ENCODE data around the gene NR1I3. TPM values are rescaled to one million over a fixed set of nuclear protein-coding genes. Genes with fewer than 3 reads are reported as not detected.
"Not testable (repeated sequence)": the region's sequence is repeated elsewhere in the genome, so short reads cannot be mapped to it uniquely, and the experiment has no call there.

The NR1I3 gene
- total RNA-seq, result not detected
- long read RNA-seq, result 0 reads

- intact Hi-C loops (cut with DNase I), result no loop called here
- ATAC-seq (ENCODE audit: poor library complexity) (no peak), DNase-seq (no peak)
Measured at GRCh38 chr1:161238039-161238473, at the start of gene NR1I3. Gene NR1I3, minus strand, starts transcription at chr1:161238203. Its CDS starts 1,638 bp downstream, at chr1:161236565.

DNA sequence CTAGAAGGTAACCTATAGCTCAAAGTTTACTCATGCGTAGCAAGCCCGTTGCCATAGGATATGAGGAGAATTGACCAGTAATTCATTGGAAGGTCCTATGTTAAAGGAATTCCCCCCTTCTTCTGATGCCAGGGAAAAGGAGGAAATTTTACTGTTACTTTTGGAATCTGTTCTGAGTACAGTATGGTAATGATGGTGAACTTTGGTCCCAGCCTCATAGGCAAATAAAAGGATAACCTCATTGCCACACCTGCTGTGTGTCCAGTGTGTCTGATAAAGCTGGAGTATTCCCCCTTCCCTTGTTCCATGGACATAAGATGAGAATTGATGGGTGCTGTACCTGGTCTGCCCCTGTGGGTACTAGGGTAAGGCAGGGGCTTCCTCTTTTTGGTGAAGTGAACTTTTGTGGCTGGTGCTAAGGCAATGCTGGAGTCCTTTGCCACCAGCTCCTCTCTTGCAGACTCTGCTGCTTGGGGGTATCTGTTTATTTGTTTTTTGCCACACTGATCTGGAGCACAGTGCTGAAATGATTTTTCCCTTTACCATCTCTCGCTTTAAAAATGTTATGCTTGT, 49.6 kb upstream of the NR1I3 start:
- intact Hi-C loops (cut with DNase I), result no loop called here
- no peak for ATAC-seq (ENCODE audit: poor library complexity)
- DNase-seq, result no peak

DNA sequence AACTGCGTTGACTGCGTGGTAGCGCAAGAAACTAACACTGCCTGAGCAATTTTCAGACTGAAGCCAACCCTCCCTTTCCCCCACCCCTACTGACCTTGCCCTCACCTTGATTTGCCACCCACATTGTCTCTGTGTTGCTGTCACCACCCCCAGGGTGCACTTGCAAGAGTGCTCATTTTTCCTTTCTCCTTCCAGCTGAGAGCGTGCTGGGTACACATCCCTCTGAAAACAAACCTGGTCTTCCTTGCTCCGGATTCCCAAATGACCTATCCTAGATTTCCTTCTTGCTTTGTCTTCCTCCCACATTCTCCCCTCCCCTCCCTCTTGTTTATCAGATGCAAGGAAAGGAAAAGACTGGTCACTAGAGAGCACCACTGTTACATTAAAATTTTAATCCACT, 47.5 kb upstream of the NR1I3 start:
- intact Hi-C loops (cut with DNase I), result no loop called here
- ATAC-seq (ENCODE audit: poor library complexity) (no peak), DNase-seq (no peak)

GRCh38 chr1:161285113-161285512, 47.1 kb upstream of the NR1I3 start:
- no peak for DNase-seq
- intact Hi-C loops (cut with DNase I), result no loop called here
- ATAC-seq (ENCODE audit: poor library complexity), result no peak

DNA sequence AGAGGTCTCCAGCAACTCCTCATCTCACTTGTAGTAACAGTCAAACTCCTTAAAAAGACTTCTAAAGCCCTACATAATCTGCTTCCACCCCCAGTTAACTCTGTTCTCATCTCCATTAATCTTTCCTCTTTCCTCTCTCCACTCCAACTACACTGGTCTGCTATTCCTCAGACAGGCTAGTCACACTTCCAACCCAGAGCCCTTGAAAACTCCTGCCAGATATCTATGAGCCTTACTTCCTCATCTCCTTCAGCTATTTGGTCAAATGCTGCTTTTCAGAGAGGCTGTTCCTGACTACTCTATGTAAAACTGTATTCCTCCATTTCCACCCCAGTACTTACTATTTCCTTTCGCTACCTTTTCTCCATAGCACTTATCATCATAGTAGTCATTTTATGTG, 45.0 kb upstream of the NR1I3 start:
- intact Hi-C loops (cut with DNase I), result no loop called here
- ATAC-seq (ENCODE audit: poor library complexity) (no peak), DNase-seq (no peak)

DNA sequence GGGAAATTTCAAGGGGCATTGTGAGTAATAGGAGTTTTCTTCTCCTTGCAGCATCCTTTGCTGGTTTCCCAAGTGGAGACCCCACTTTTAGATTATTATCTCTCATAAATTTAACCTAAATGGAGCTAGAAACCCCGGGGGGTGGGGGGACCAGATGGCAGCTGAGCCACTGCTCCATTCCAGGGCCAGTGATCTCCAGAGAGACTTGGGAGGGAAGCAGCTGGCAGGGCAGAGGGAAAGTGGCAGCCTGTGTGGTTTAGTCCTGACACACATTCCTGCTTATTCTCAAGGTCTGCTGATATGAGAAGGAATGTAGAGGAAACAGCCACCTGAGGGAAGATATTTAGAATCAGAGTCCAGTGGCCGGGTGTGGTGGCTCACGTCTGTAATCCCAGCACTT, 36.9 kb upstream of the NR1I3 start:
- DNase-seq (no peak), ATAC-seq (ENCODE audit: poor library complexity) (no peak)
- intact Hi-C loops (cut with DNase I), result no loop called here

GRCh38 chr1:161273402-161273801, 35.4 kb upstream of the NR1I3 start:
- ATAC-seq (ENCODE audit: poor library complexity) (no peak), DNase-seq (no peak)
- intact Hi-C loops (cut with DNase I), result no loop called here

DNA sequence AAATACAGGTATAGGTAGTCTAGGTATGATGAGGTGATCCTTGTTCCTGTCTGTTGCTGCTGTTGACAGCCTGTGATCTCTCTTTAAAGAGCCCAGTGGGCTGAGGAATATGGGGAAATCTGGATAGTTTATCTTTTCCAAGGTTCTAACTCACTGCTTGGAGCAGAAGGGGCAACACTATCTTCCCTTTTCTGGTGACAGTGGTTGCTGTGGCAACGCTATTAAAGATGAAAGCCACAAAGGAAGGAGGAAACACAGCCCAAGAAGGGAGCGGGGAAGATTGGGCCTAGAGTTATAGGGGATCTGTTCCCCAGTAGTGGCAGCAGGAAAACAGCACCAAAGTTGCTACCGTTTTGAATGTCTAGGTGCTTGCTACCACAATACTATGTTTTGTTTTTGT, 29.3 kb upstream of the NR1I3 start:
- DNase-seq, result no peak
- no peak for ATAC-seq (ENCODE audit: poor library complexity)
- intact Hi-C loops (cut with DNase I), result no loop called here

GRCh38 chr1:161266836-161267235, 28.8 kb upstream of the NR1I3 start:
- intact Hi-C loops (cut with DNase I), result no loop called here
- no peak for DNase-seq
- ATAC-seq (ENCODE audit: poor library complexity), result no peak

GRCh38 chr1:161266202-161266601, 28.2 kb upstream of the NR1I3 start:
- ATAC-seq (ENCODE audit: poor library complexity), result no peak
- intact Hi-C loops (cut with DNase I), result no loop called here
- no peak for DNase-seq

- intact Hi-C loops (cut with DNase I), result no loop called here
- DNase-seq, result no peak
- no peak for ATAC-seq (ENCODE audit: poor library complexity)
Measured at GRCh38 chr1:161265305-161265704, 27.3 kb upstream of the NR1I3 start.

- ATAC-seq (ENCODE audit: poor library complexity) (no peak), DNase-seq (no peak)
- intact Hi-C loops (cut with DNase I), result no loop called here
Measured at GRCh38 chr1:161261261-161262235, 23.5 kb upstream of the NR1I3 start.

GRCh38 chr1:161260376-161261260, 22.6 kb upstream of the NR1I3 start:
- intact Hi-C loops (cut with DNase I), result no loop called here
- ATAC-seq (ENCODE audit: poor library complexity) (no peak), DNase-seq (no peak)

DNA sequence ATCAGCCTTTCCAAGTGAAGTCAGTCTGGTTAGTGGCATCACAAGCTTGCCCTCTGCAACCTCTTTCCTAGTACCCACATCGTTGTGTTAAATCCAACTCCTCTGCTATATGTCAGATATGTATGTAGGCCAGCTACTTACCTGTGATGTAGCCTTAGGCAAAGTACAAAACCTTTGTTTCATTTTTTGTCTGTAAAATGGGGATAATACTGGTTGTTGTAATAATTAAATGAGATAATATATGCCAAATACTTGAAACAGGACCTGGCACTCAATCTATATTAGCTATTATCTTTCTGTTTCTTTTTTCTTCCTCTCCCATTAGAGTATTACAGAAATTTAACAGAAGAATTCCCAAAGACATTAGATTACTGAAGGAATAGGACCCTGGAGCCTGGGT, 21.8 kb upstream of the NR1I3 start:
- DNase-seq (no peak), ATAC-seq (ENCODE audit: poor library complexity) (no peak)
- intact Hi-C loops (cut with DNase I), result no loop called here

DNA sequence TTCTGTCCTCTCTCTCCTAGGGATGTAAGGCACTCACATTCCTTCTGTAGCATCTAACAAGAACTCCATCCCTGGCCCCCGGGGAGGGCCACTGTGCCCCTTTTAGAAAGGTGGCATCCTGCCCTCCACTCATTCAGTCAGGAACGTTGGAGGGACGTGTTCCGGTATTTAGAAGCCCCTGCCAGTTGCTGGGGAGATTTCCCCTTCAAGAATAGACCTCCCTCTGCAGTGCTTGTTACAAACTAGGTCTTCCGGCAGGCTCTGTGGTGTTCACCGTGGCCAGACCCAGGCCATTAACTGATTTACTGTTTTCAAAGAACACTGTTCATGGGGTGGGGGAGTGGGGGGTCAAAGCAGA, 21.3 kb upstream of the NR1I3 start:
- DNase-seq (no peak), ATAC-seq (ENCODE audit: poor library complexity) (no peak)
- intact Hi-C loops (cut with DNase I), result no loop called here

- peak; percentile 61 for DNase-seq
- intact Hi-C loops (cut with DNase I), result no loop called here
- ATAC-seq (ENCODE audit: poor library complexity), result peak; percentile 88
Measured at GRCh38 chr1:161258439-161259344, 20.7 kb upstream of the NR1I3 start, which contains the start of gene PCP4L1. Gene PCP4L1, plus strand, starts transcription at chr1:161258745. Its CDS starts 230 bp downstream, at chr1:161258975.

- intact Hi-C loops (cut with DNase I); DNase-seq; ATAC-seq (ENCODE audit: poor library complexity): not testable (repeated sequence)
Measured at GRCh38 chr1:161257109-161257508, 19.1 kb upstream of the NR1I3 start.

- intact Hi-C loops (cut with DNase I); ATAC-seq (ENCODE audit: poor library complexity); DNase-seq: not testable (repeated sequence)
Measured at GRCh38 chr1:161255955-161256520, 18.0 kb upstream of the NR1I3 start.
